Tibial nerve (tissue), 4 donors: ENCODE results near the gene ZNF85. TPM values are rescaled to one million over a fixed set of nuclear protein-coding genes. Genes with fewer than 3 reads are reported as not detected.
"Not testable (repeated sequence)": the region's sequence is repeated elsewhere in the genome, so short reads cannot be mapped to it uniquely, and the experiment has no call there.

Source experiments
- DNase-seq, 2 donors: peaks; one replicate each; pipeline ENCODE4 v3.0.0-alpha.2; 2019; ENCODE audit warnings: low spot score in 2 of 2
- H3K27ac ChIP-seq, 4 donors: fragments of 200-600 bp; sonication (generic) in 3 of 4; one replicate each; pipeline ENCODE4 v1.5.1; 2017 to 2019; ENCODE audit warnings: mild to moderate bottlenecking in 1 of 4
- H3K27me3 ChIP-seq, 2 donors: fragments of 200-600 bp; sonication (generic) in 1 of 2; one replicate each; pipeline versions ENCODE4 v1.5.1 to v1.6.0; 2017 to 2019
- H3K36me3 ChIP-seq, 3 donors: fragments of 200-600 bp; sonication (generic); one replicate each; pipeline ENCODE4 v1.5.1; 2018 to 2019
- H3K4me1 ChIP-seq, 4 donors: fragments of 200-600 bp; sonication (generic) in 3 of 4; one replicate each; pipeline ENCODE4 v1.5.1; 2017 to 2019
- H3K4me3 ChIP-seq, 4 donors: fragments of 200-600 bp; sonication (generic) in 3 of 4; one replicate each; pipeline ENCODE4 v1.5.1; 2017 to 2019; ENCODE audit warnings: mild to moderate bottlenecking in 1 of 4, moderate library complexity in 1 of 4
- H3K9me3 ChIP-seq, 4 donors: fragments of 200-600 bp; sonication (generic) in 3 of 4; one replicate each; pipeline ENCODE4 v1.5.1; 2017 to 2019
- EP300 ChIP-seq, 2 donors: sonication (generic); formaldehyde crosslinking; IDR thresholded peaks; one replicate each; pipeline ENCODE4 v1.6.1; 2017; ENCODE audit warnings: antibody characterized with exemption in 2 of 2, mild to moderate bottlenecking in 1 of 2
- POLR2A ChIP-seq, 2 donors: fragments of 450-650 bp; IDR thresholded peaks; one replicate each; pipeline ENCODE4 v1.6.1; 2017; ENCODE audit warnings: antibody characterized with exemption in 2 of 2, mild to moderate bottlenecking in 2 of 2, moderate library complexity in 2 of 2
- WGBS, 2 donors: methylation state at CpG; one replicate each; pipeline ENCODE4 v1.1.5; 2018; 5-methylcytosine and 5-hydroxymethylcytosine counted together
- total RNA-seq, 4 donors: library from RNA; depleted of rRNA; stranded (reverse); fragments of >200 nt; gene quantifications; one replicate each; pipeline ENCODE4 v1.1.0, GENCODE V29; 2016
- TF ChIP-seq, protein P1 (sequence below), 5 experiments: fragments of 200-600 bp in 3 of 5; fragments of 450-650 bp in 2 of 5; sonication (generic) in 3 of 5; IDR thresholded peaks; one replicate each; pipeline ENCODE4 v1.5.1; 2016 to 2019; ENCODE audit warnings: antibody characterized with exemption in 5 of 5, mild to moderate bottlenecking in 3 of 5, moderate library complexity in 2 of 5

ZNF85 gene
- total RNA-seq, 4 donors from 2014 or later, result 5.7 to 13.2 (median 9.1) TPM

DNA sequence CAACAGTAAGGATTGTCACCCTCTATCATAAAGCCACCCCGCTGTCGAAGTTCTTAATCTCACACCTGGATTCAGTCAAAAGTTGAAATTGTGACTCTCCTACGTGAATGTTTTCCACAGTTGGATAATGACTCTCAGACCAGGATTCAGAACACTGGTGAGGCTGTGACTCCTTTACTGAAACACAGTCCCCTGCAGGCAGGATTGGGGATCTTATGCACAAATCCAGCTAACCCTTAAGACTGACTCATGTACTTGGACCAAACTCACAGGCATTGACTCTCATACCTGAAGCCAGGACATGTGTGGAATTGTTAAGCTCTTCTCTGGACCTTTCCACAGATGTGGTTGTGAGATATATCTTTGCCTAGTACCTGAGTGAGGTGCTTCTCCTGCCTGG is 46.8 kb downstream of the ZNF85 start:
- Histone ChIP-seq H3K9me3 (no peaks in the 10 kb centered on the region), H3K36me3 (no peaks in the 10 kb centered on the region), H3K4me3 (no peak overlapping the region), H3K27me3 (no peaks in the 10 kb centered on the region), H3K27ac (no peak overlapping the region), H3K4me1 (no peaks in the 10 kb centered on the region)
- TF ChIP-seq, protein P1, sequence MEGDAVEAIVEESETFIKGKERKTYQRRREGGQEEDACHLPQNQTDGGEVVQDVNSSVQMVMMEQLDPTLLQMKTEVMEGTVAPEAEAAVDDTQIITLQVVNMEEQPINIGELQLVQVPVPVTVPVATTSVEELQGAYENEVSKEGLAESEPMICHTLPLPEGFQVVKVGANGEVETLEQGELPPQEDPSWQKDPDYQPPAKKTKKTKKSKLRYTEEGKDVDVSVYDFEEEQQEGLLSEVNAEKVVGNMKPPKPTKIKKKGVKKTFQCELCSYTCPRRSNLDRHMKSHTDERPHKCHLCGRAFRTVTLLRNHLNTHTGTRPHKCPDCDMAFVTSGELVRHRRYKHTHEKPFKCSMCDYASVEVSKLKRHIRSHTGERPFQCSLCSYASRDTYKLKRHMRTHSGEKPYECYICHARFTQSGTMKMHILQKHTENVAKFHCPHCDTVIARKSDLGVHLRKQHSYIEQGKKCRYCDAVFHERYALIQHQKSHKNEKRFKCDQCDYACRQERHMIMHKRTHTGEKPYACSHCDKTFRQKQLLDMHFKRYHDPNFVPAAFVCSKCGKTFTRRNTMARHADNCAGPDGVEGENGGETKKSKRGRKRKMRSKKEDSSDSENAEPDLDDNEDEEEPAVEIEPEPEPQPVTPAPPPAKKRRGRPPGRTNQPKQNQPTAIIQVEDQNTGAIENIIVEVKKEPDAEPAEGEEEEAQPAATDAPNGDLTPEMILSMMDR (IDR thresholded peaks at IDR 0.05), result no peak
- no peak for TF ChIP-seq EP300 (IDR thresholded peaks at IDR 0.05)
- no peak for TF ChIP-seq POLR2A (IDR thresholded peaks at IDR 0.05)
- DNase-seq, result no peak
- WGBS, 2 donors, result 87 to 93% methylated on average over 3 of the region's 3 CpGs

DNA sequence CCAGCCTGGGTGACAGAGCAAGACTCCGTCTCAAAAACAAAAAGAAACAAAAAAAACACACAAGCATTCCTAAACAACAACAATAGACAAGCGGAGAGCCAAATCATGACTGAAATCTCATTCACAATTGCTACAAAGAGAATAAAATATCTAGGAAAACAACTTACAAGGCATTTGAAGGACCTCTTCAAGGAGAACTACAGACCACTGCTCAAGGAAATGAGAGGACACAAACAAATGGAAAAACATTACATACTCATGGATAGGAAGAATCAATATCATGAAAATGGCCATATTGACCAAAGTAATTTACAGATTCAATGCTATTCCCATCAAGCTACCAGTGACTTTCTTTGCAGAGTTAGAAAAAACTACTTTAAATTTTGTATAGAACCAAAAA is 69.7 kb downstream of the ZNF85 start:
- H3K9me3 ChIP-seq, result peaks cover 0 to 26% (median 0%) of the 10 kb centered on the region in 4 donors
- not testable (repeated sequence) for H3K4me3 ChIP-seq, DNase-seq, H3K4me1 ChIP-seq, H3K27me3 ChIP-seq, H3K36me3 ChIP-seq, H3K27ac ChIP-seq
- WGBS, 2 donors, result 90 to 91% methylated on average over 2 of the region's 2 CpGs

DNA sequence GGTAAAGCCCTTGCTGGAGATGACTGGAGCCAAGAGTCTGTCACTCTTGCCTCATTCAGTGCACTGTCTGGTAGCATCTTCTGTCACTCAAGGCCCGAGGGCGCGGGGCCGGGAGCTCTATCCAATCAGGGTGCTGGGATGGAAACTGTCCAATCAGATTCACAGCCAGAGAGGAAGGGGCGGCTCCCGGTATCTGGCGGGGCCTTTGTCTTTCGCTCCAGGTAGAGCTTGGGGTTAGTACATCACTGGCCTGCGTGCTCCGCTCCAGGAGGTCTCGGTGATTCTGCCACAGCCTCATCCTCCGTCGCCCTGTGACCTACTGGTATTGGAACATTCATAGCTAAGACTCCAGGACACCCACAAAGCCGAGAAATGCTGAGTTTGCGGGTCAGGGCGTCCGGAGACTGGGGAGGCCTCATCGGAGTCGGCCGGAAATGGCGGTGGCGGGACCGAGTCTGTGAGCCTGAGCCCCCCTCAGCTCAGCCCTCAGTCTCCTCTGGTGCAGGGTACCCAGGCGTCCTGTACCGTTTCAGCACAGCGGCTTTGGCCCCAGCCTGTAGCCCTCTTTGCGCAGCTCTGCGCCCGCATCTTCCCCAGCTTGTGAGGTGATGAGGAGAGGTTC is 76.8 kb downstream of the ZNF85 start:
- H3K4me3 ChIP-seq, result peak overlapping the region; percentile 19 to 44 (median 32)
- TF ChIP-seq EP300 (IDR thresholded peaks at IDR 0.05) (no peak), POLR2A (IDR thresholded peaks at IDR 0.05) (no peak)
- TF ChIP-seq, protein P1 (IDR thresholded peaks at IDR 0.05), result no peak
- no peaks in the 10 kb centered on the region for H3K36me3 ChIP-seq
- no peaks in the 10 kb centered on the region for H3K9me3 ChIP-seq
- no peak overlapping the region for H3K27ac ChIP-seq
- WGBS, 2 donors, result 1 to 5% methylated on average over 10 to 26 of the region's 29 CpGs
- H3K4me1 ChIP-seq, result peaks cover 0 to 9% (median 2%) of the 10 kb centered on the region in 4 donors
- DNase-seq, result peak; percentile 53 to 64
- H3K27me3 ChIP-seq, result peaks cover 0 to 6% of the 10 kb centered on the region in 2 donors

Other genes starting within 250 kb of the ZNF85 start
- gene ZNF66, start 146.9 kb upstream of the ZNF85 start, total RNA-seq, result 1 to 10 TPM; 3.5 to 5.0 (median 4.2) TPM
- gene ZNF430, start 97.4 kb downstream of the ZNF85 start, total RNA-seq, result 10 to 100 TPM in 3 of 4 donors, 1 to 10 TPM in 1; 8.8 to 36.9 (median 18.8) TPM
- 1 to 10 TPM; 1.8 to 9.8 (median 5.0) TPM for gene ZNF714, start 159.0 kb downstream of the ZNF85 start, total RNA-seq
- 10 to 100 TPM in 3 of 4 donors, 1 to 10 TPM in 1; 5.9 to 20.4 (median 15.6) TPM for gene ZNF431, start 218.8 kb downstream of the ZNF85 start, total RNA-seq